Heart right ventricle (tissue), 16 donors: ENCODE results near the gene HSD17B2. TPM values are rescaled to one million over a fixed set of nuclear protein-coding genes. Genes with fewer than 3 reads are reported as not detected.
A peak's percentile ranks its signal among the peaks of the same experiment; 100 is the strongest.
"Not testable (repeated sequence)": the region's sequence is repeated elsewhere in the genome, so short reads cannot be mapped to it uniquely, and the experiment has no call there.

ENCODE experiments used
- ATAC-seq, 8 donors: fragments of 200-7000 bp; cut with Tn5 transposase; one replicate each; pipeline ENCODE4 v1.9.1; 2020; ENCODE audit warnings: mild to moderate bottlenecking in 8 of 8, moderate library complexity in 8 of 8, moderate number of reproducible peaks in 1 of 8
- DNase-seq, 2 donors: peaks; one replicate each; pipeline ENCODE4 v3.0.0-alpha.2; 2020
- H3K27ac ChIP-seq, 10 donors: fragments of 200-600 bp; sonication (generic) in 2 of 10; one replicate each; pipeline versions ENCODE4 v1.5.0 to v1.8.0; 2020 to 2022; ENCODE audit warnings: mild to moderate bottlenecking in 3 of 10
- H3K27me3 ChIP-seq, 7 donors: fragments of 200-600 bp; one replicate each; pipeline ENCODE4 v1.8.0; 2021 to 2022; ENCODE audit warnings: mild to moderate bottlenecking in 2 of 7
- H3K36me3 ChIP-seq, 9 donors: fragments of 200-600 bp; sonication (generic) in 1 of 9; one replicate each; pipeline versions ENCODE4 v1.5.0 to v1.8.0; 2020 to 2022; ENCODE audit warnings: mild to moderate bottlenecking in 2 of 9
- H3K4me1 ChIP-seq, 9 donors: fragments of 200-600 bp; sonication (generic) in 1 of 9; one replicate each; pipeline versions ENCODE4 v1.5.0 to v1.8.0; 2020 to 2022; ENCODE audit warnings: mild to moderate bottlenecking in 4 of 9
- H3K4me3 ChIP-seq, 10 donors: fragments of 200-600 bp; sonication (generic) in 2 of 10; one replicate each; pipeline versions ENCODE4 v1.5.0 to v1.8.0; 2020 to 2022; ENCODE audit warnings: mild to moderate bottlenecking in 7 of 10, moderate library complexity in 2 of 10
- H3K9me3 ChIP-seq, 11 donors: fragments of 200-600 bp in 10 of 11; sonication (generic) in 2 of 11; one replicate each; pipeline versions ENCODE4 v1.5.0 to v1.8.0; 2013 to 2022; ENCODE audit warnings: mild to moderate bottlenecking in 2 of 11, control low read depth in 1 of 11, moderate library complexity in 1 of 11
- WGBS, 2 donors: extraction: QIAGEN DNeasy Blood & Tissue Kit; methylation state at CpG; one replicate each; pipeline ENCODE4 v1.1.7; 2013; ENCODE audit warnings: inconsistent platforms in 1 of 2; 5-methylcytosine and 5-hydroxymethylcytosine counted together
- intact Hi-C, 10 donors: fragments of 100-400 bp; cut with DNase I; formaldehyde crosslinking; loops; one replicate each; pipeline versions ENCODE4 v1.11.1 to v1.14.2; 2022
- polyA plus RNA-seq, 2 donors: library from polyadenylated mRNA; stranded (reverse); fragments of 200-250 nt; gene quantifications; one replicate each; pipeline ENCODE4 v1.2.3, GENCODE V29; 2013
- total RNA-seq, 10 donors: library from RNA; stranded (reverse); fragmentation: NEBNext Ultra II Directional in 3 of 10; extraction: Animal tissue kit (Norgen Biotek cat#: 25700) in 3 of 10; gene quantifications; one replicate each; pipeline versions ENCODE4 v1.2.1 to v1.2.4, GENCODE V29; 2021 to 2023
- TF ChIP-seq, protein P1 (sequence below), 9 donors: fragments of 200-600 bp; sonication (generic) in 2 of 9; IDR thresholded peaks; one replicate each; pipeline versions ENCODE4 v1.5.0 to v1.8.0; 2021 to 2022; ENCODE audit warnings: antibody characterized with exemption in 9 of 9, mild to moderate bottlenecking in 5 of 9, moderate library complexity in 1 of 9
- donor health status: Arrhythmogenic right ventricular cardiomyopathy.
- donor health status: ischemic (EF 13 %, LVEDD 7.1; RV severe dilation, severe dysfunction).
- donor health status: healthy with polysubstance abuse.
- donor health status: DM: no; HTN: yes; CAD: no.
- donor health status: DM: no; HTN: no; CAD: no.
- donor health status: ischemic (EF 25% LVEDD 6.9; RV normal size, moderate dysfunction).
- donor health status: ischemic (EF 25% LVEDD 5.7; RV mildly dilated, moderate dysfunction).
- donor health status: healthy.
- donor health status: DM: yes; HTN: yes; CAD: no.
- donor health status: Ischemic cardiomyopathy.
- donor health status: ischemic (EF 35%, LVEDD 5.7; RV mildly dilated, moderate dysfunction).
- donor health status: nonischemic (EF 11% LVEDD 7.7; RV severe dilation, severe dysfunction).
- donor health status: DM: yes; HTN: yes; CAD: no.
- donor health status: PGD.
- donor health status: ischemic (EF 29% LVEDD 5.4; RV normal size, mild dysfunction).
- donor health status: nonischemic (EF 23%, LVEDD 6.1; RV moderate dilation, normal function).

HSD17B2 gene
- total and polyA plus RNA-seq, 12 donors, result 0.03 TPM; not detected in 11

DNA sequence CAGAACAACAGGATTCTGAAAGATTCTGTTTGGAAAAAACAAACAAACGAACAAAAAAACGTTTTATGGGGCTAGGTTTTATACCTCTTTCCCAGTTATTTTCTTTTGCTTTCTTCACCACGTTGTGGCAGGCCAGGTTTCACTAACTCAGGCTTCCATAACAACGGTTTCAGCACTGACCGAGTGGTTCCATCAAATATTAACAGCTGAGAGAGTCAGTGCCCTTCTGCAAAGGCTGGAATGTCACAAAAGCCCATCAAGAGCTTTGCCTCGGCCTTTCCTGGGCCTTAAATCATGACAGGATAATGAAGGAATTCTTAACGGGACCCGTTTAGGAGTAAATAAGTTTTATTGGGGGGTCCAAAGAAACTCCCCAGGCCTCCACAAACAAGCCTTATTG is 100.8 kb downstream of the HSD17B2 start:
- H3K27me3 ChIP-seq, result no peaks in the 10 kb centered on the region
- WGBS, 2 donors, result 85 to 90% methylated on average over 8 of the region's 8 CpGs
- H3K36me3 ChIP-seq, result peaks cover 0 to 4% (median 0%) of the 10 kb centered on the region in 9 donors
- no peak for DNase-seq
- intact Hi-C loops, result no loop called here
- no peak for ATAC-seq
- no peak overlapping the region for H3K4me3 ChIP-seq
- H3K4me1 ChIP-seq, result peaks cover 0 to 16% (median 9%) of the 10 kb centered on the region in 9 donors
- no peak overlapping the region for H3K27ac ChIP-seq
- H3K9me3 ChIP-seq, result no peaks in the 10 kb centered on the region
- TF ChIP-seq, protein P1, sequence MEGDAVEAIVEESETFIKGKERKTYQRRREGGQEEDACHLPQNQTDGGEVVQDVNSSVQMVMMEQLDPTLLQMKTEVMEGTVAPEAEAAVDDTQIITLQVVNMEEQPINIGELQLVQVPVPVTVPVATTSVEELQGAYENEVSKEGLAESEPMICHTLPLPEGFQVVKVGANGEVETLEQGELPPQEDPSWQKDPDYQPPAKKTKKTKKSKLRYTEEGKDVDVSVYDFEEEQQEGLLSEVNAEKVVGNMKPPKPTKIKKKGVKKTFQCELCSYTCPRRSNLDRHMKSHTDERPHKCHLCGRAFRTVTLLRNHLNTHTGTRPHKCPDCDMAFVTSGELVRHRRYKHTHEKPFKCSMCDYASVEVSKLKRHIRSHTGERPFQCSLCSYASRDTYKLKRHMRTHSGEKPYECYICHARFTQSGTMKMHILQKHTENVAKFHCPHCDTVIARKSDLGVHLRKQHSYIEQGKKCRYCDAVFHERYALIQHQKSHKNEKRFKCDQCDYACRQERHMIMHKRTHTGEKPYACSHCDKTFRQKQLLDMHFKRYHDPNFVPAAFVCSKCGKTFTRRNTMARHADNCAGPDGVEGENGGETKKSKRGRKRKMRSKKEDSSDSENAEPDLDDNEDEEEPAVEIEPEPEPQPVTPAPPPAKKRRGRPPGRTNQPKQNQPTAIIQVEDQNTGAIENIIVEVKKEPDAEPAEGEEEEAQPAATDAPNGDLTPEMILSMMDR (IDR thresholded peaks at IDR 0.05), result no peak

DNA sequence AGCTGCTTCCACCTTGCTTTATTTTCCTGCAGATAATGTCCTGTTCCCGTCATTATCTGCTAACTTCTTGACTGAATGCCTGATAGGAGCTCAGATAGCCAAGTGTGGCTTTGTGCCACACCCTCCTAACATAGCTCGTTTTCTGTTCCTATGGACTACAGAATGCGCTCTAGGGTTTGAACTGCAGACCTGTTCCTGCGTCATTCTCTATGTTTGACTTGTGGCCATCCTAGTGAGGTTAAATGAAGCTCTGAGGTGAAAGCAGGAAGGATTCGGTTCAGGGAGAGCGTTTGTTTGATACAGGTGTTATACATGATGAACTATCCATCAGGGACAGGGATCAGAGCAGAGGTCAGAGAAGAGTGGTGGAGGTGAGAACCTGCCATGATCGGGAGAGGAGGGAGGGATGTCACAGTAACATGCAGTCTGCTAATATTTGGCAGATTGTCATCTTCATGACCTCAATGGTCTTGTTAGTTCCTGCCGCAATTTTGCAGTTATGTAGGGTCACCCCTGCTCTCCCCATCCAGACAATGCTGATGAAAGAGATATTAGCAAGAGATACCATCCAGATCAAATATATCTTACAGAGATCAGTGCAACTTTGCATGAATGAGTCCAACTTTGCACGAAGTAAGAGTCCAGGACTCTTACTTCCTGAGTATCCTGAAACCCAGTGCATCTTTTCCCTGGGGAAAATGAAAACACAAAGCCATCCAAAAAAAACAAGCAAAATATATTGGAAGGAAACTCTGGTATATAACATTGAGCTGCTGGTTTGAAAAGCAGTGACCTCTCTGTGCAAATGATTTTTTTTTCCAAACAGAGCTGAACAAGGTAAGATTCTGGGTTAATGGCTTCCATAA is 102.1 kb downstream of the HSD17B2 start:
- DNase-seq (no peak), ATAC-seq (peak in 2 of 8 donors; percentile 11 to 34)
- TF ChIP-seq, protein P1 (IDR thresholded peaks at IDR 0.05), result no peak
- Histone ChIP-seq H3K4me1 (peaks cover 0 to 16% (median 9%) of the 10 kb centered on the region in 9 donors), H3K27ac (no peak overlapping the region), H3K36me3 (peaks cover 0 to 4% (median 0%) of the 10 kb centered on the region in 9 donors), H3K9me3 (no peaks in the 10 kb centered on the region), H3K4me3 (no peak overlapping the region), H3K27me3 (no peaks in the 10 kb centered on the region)
- WGBS, 2 donors, result 67 to 73% methylated on average over 9 of the region's 9 CpGs
- intact Hi-C loops, result no loop called here

DNA sequence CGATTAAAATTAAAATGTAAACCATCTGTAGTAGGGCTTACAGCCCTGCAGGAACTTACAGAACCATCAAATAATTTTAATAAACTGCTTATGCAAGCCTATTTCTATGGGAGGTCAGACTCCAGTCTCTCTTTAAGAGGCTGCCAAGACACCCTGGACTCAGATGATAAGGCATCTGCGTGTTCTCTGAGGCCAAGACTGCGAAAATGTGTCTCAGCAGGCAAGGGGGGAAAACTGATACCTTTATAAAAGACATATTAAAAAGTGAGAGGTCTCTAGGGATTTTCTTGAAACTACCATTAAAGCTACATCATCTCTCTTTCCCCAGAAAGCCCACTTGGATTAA is 102.7 kb downstream of the HSD17B2 start:
- no peak for ATAC-seq
- no peaks in the 10 kb centered on the region for H3K27me3 ChIP-seq
- 48 to 58% methylated on average over 3 of the region's 3 CpGs for WGBS, 2 donors

DNA sequence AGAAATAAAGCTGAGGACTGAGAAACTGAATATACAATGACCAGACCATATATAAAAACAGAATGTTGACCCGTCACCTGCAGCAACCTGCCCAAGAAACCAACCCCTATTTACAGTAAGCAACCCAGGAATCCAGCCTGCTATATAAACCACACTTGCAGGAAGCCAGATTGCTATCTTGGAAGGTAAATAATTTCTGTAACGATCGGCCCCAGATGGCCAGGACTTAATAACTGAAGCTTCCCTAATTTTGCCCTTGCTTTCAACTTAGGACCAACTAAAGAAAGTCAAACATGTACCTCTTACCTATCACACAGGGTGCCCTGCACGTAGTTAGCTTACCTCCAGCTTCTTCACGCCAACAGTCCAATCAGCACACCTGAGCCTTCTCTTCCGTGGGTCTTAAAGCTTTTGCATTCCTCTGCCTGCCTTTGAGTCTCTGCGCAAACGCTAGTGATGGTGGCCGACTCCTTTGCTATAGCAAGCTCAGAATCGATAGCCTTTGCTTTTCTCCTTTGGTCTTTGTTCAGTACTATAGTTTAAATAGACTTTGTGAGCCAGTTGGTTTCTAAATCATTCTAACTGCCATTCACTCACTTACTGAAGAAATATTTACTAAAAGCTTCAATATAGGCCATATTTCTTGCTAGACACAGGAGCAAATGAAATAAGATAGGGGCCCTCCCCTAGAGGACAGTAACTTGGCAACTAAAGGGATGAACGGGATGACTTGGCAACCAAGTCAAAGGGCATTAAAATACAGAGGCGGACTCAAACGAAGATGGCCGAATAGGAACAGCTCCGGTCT is 103.6 kb downstream of the HSD17B2 start:
- WGBS, 2 donors, result 94 to 96% methylated on average over 15 of the region's 15 CpGs
- peak overlapping the region in 1 of 10 donors; percentile 27 for H3K4me3 ChIP-seq
- TF ChIP-seq, protein P1 (IDR thresholded peaks at IDR 0.05), result no peak
- peaks cover 0 to 16% (median 9%) of the 10 kb centered on the region in 9 donors for H3K4me1 ChIP-seq
- peak overlapping the region in 1 of 10 donors; percentile 44 for H3K27ac ChIP-seq
- peaks cover 0 to 4% (median 0%) of the 10 kb centered on the region in 9 donors for H3K36me3 ChIP-seq
- DNase-seq (no peak), ATAC-seq (no peak)
- H3K9me3 ChIP-seq, result peaks cover 0 to 4% (median 0%) of the 10 kb centered on the region in 11 donors
- no peaks in the 10 kb centered on the region for H3K27me3 ChIP-seq
- intact Hi-C loops, result no loop called here

More for the DNA sequence above, 102.7 kb downstream of the HSD17B2 start:
- Histone ChIP-seq H3K4me3 (no peak overlapping the region), H3K4me1 (peaks cover 0 to 16% (median 9%) of the 10 kb centered on the region in 9 donors), H3K9me3 (no peaks in the 10 kb centered on the region), H3K27ac (no peak overlapping the region), H3K36me3 (peaks cover 0 to 4% (median 0%) of the 10 kb centered on the region in 9 donors)
- intact Hi-C loops, result no loop called here
- DNase-seq, result no peak
- TF ChIP-seq, protein P1 (IDR thresholded peaks at IDR 0.05), result no peak

DNA sequence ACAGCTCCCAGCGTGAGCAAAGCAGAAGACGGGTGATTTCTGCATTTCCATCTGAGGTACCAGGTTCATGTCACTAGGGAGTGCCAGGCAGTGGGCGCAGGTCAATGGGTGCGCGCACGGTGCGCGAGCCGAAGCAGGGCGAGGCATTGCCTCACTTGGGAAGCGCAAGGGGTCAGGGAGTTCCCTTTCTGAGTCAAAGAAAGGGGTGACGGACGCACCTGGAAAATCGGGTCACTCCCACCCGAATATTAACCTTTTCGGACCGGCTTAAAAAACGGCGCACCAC is 104.2 kb downstream of the HSD17B2 start:
- 90 to 91% methylated on average over 18 to 19 of the region's 19 CpGs for WGBS, 2 donors
- H3K27me3 ChIP-seq, ATAC-seq, H3K9me3 ChIP-seq, H3K36me3 ChIP-seq, DNase-seq, intact Hi-C loops: not testable (repeated sequence)
- Histone ChIP-seq H3K4me1 (peaks cover 0 to 16% (median 9%) of the 10 kb centered on the region in 9 donors), H3K27ac (peak overlapping the region in 1 of 10 donors; percentile 44), H3K4me3 (peak overlapping the region in 1 of 10 donors; percentile 27)
